ENCODE measurements around the gene SYT17.

The SYT17 gene

DNA sequence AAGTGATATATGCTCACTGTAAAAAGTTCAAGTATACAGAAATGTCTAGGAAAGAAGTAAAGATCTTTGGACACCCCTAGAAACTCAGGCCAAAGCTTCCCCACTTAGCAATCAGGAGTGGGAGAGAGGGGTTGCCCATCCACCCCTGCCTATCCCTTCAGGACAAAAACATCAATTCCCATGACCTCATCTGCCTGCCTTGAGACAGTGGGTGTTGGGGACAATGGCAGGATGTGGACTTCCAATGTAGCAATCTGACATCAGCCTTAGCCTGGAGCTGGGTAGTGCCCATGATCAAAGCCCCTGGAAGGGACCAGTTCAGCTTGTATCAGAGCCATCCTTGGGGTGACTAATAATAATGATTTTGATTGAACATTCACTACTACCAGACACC lies 36.2 kb upstream of the SYT17 start:
- Histone ChIP-seq H3K27ac (ENCODE audit: low read depth, low read length) (peak overlapping the region; percentile 88), H3K9me3 (ENCODE audit: control insufficient read depth, insufficient read depth, low read length) (no peaks in the 10 kb centered on the region), H3K4me3 (ENCODE audit: low read depth, low read length) (no peak overlapping the region), H3K27me3 (ENCODE audit: control insufficient read depth, insufficient read depth, low read length) (no peaks in the 10 kb centered on the region), H3K36me3 (ENCODE audit: control insufficient read depth, insufficient read depth, low read length) (no peaks in the 10 kb centered on the region), H3K9ac (ENCODE audit: low read depth, low read length) (no peak overlapping the region), H3K4me1 (ENCODE audit: control insufficient read depth, insufficient read depth, low read length) (peaks cover 17% of the 10 kb centered on the region)

DNA sequence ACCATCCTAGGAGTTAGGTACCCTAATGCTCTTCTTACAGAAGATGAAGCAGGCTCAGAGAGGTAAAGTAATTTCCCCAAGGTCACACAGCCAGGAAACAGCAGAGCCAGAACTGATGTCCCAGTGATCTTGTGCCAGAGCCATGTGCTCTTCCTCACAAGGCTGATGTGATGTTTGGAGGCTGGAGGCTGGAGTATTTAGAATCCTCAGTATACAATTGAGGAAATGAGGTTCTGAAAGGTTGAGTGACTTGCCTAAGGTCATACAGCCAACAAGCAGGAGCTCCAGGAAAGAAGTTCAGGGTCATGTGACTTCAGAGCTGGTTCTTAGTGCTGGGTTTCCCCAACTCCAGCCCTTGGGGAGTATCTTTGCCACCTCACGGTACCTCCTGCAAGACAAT lies 35.8 kb upstream of the SYT17 start:
- H3K9ac ChIP-seq (ENCODE audit: low read depth, low read length), result no peak overlapping the region
- no peaks in the 10 kb centered on the region for H3K36me3 ChIP-seq (ENCODE audit: control insufficient read depth, insufficient read depth, low read length)
- H3K9me3 ChIP-seq (ENCODE audit: control insufficient read depth, insufficient read depth, low read length), result no peaks in the 10 kb centered on the region
- H3K27me3 ChIP-seq (ENCODE audit: control insufficient read depth, insufficient read depth, low read length), result no peaks in the 10 kb centered on the region
- H3K27ac ChIP-seq (ENCODE audit: low read depth, low read length), result no peak overlapping the region
- H3K4me1 ChIP-seq (ENCODE audit: control insufficient read depth, insufficient read depth, low read length), result peaks cover 17% of the 10 kb centered on the region
- H3K4me3 ChIP-seq (ENCODE audit: low read depth, low read length), result no peak overlapping the region

DNA sequence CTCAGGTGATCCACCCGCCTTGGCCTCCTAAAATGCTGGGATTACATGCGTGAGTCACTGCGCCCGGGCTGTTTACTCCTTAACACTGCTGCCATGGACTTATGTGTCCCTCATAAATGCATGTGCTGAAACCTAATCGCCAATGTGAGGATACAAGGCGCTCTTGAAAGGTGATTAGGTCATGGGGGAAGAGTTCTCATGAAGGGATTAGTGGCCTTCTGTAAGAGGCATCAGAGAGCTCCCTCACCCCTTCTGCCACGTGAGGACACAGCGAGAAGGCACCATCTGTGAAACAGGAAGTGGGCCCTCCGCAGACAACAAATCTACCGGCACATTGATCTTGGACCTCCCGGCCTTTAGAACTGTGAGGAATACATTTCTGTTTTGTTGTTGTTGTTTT lies 35.1 kb upstream of the SYT17 start:
- Histone ChIP-seq H3K36me3 (ENCODE audit: control insufficient read depth, insufficient read depth, low read length) (no peaks in the 10 kb centered on the region), H3K4me1 (ENCODE audit: control insufficient read depth, insufficient read depth, low read length) (peaks cover 17% of the 10 kb centered on the region), H3K9ac (ENCODE audit: low read depth, low read length) (no peak overlapping the region), H3K4me3 (ENCODE audit: low read depth, low read length) (no peak overlapping the region), H3K9me3 (ENCODE audit: control insufficient read depth, insufficient read depth, low read length) (no peaks in the 10 kb centered on the region), H3K27ac (ENCODE audit: low read depth, low read length) (no peak overlapping the region), H3K27me3 (ENCODE audit: control insufficient read depth, insufficient read depth, low read length) (no peaks in the 10 kb centered on the region)

DNA sequence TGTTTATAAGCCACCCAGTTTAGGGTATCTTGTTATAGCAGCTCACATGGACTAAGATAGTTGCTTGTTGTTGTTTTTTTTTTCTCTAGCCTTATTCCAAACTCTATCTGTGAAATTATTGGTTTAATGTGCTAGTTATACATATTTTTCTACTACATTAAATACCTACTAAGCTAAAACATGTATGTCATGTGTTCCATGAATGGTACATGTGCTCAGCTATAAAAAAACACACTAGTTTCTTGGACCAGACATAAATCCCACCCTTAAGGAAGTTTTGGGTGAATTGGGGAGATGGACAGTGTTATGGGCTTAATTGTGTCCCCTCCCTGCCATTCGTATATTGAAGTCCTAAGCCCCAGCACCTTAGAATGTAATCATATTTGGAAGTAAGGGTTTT lies 34.4 kb upstream of the SYT17 start:
- H3K9me3 ChIP-seq (ENCODE audit: control insufficient read depth, insufficient read depth, low read length), result no peaks in the 10 kb centered on the region
- H3K36me3 ChIP-seq (ENCODE audit: control insufficient read depth, insufficient read depth, low read length), result no peaks in the 10 kb centered on the region
- no peak overlapping the region for H3K9ac ChIP-seq (ENCODE audit: low read depth, low read length)
- no peak overlapping the region for H3K4me3 ChIP-seq (ENCODE audit: low read depth, low read length)
- peaks cover 15% of the 10 kb centered on the region for H3K4me1 ChIP-seq (ENCODE audit: control insufficient read depth, insufficient read depth, low read length)
- H3K27me3 ChIP-seq (ENCODE audit: control insufficient read depth, insufficient read depth, low read length), result no peaks in the 10 kb centered on the region
- H3K27ac ChIP-seq (ENCODE audit: low read depth, low read length), result no peak overlapping the region

DNA sequence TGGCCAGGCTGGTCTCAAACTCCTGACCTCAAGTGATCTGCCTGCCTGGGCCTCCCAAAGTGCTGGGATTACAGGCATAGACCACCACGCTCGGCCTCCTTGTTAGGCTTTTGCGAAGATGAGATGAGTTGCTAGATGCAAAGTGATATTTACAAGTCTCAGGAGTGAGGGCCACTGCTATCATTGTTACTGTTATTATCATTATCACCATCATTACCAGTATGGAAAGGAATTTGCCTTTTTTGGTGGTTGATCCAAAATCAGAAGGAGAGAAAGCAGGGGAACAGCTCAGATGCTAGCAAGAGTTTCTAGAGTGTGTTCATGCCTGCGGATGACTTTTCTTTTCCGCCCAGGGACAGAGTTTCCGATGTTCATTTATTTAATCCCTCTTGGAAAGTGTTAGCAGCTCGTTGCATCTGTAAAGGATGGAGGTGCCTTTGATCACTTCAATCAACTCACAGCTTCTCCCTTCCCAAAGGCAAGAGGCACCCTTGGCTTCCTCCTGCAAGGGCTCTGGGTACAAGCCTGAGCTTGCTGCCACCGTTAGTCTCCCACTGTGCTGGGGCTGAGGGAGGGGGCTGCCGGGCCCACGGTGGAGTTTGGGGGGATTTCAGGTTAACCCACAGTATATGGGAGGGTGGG lies 32.7 kb upstream of the SYT17 start:
- no peaks in the 10 kb centered on the region for H3K36me3 ChIP-seq (ENCODE audit: control insufficient read depth, insufficient read depth, low read length)
- no peaks in the 10 kb centered on the region for H3K27me3 ChIP-seq (ENCODE audit: control insufficient read depth, insufficient read depth, low read length)
- no peaks in the 10 kb centered on the region for H3K9me3 ChIP-seq (ENCODE audit: control insufficient read depth, insufficient read depth, low read length)
- peaks cover 12% of the 10 kb centered on the region for H3K4me1 ChIP-seq (ENCODE audit: control insufficient read depth, insufficient read depth, low read length)
- no peak overlapping the region for H3K9ac ChIP-seq (ENCODE audit: low read depth, low read length)
- no peak overlapping the region for H3K4me3 ChIP-seq (ENCODE audit: low read depth, low read length)
- H3K27ac ChIP-seq (ENCODE audit: low read depth, low read length), result no peak overlapping the region

DNA sequence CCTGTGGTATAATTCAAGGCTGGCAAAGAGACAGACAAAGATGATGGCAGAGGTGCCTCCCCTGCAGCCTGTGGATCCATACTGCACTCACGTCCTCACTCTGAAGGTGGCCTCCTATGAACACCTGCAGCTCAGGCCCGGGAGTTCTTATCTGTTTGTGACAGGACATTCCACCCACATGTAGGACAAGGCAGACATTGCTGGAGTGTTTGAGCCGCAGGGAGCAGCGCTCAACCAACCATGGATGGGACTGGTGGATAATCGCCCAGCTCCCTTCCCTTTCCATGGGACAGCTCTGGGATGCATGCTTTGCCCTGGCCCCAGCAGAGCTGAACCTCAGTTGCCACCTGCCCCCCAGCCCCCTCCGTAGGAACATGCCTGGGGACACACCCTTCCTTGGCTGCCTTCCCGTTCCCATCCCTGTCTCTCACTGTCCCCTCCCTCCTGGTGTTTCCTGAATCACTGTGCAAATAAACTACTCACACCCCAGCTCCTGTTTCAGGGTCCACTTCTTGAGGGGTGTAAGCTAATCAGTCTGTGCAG lies 32.1 kb upstream of the SYT17 start:
- peaks cover 6% of the 10 kb centered on the region for H3K4me1 ChIP-seq (ENCODE audit: control insufficient read depth, insufficient read depth, low read length)
- no peaks in the 10 kb centered on the region for H3K27me3 ChIP-seq (ENCODE audit: control insufficient read depth, insufficient read depth, low read length)
- H3K27ac ChIP-seq (ENCODE audit: low read depth, low read length), result no peak overlapping the region
- H3K9ac ChIP-seq (ENCODE audit: low read depth, low read length), result no peak overlapping the region
- H3K4me3 ChIP-seq (ENCODE audit: low read depth, low read length), result no peak overlapping the region
- H3K9me3 ChIP-seq (ENCODE audit: control insufficient read depth, insufficient read depth, low read length), result no peaks in the 10 kb centered on the region
- H3K36me3 ChIP-seq (ENCODE audit: control insufficient read depth, insufficient read depth, low read length), result no peaks in the 10 kb centered on the region

DNA sequence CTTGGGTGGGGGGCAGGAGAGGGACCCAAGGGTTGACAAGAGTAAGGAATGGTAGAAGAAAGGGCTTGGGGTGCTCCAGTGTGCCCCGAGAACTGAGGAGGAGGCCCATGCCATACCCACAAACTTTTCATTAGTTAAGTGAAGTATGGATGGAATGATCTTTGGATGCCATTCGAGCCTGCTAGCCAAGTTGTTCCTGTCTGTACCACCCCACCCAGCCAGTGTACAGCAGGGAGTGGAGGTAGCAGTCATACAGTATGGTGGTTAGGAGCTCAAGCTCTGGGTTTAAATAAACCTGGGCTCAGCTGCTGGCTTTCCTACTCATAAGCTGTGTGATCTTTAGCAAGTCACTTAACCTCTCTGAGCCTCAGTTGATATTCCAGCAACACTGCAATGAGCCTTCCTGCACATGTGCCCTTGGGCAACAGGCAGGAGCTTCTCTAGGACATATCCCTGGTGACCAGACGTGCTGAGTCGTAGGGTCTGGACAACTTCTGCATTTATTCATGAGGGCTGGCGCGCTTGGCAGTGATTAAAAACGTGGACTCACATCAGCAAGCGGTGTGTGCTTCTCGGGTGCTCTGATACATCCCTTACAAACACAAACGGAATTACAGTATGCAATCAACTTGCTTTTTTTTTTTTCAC lies 31.4 kb upstream of the SYT17 start:
- Histone ChIP-seq H3K4me3 (ENCODE audit: low read depth, low read length) (no peak overlapping the region), H3K27me3 (ENCODE audit: control insufficient read depth, insufficient read depth, low read length) (no peaks in the 10 kb centered on the region), H3K27ac (ENCODE audit: low read depth, low read length) (no peak overlapping the region), H3K36me3 (ENCODE audit: control insufficient read depth, insufficient read depth, low read length) (no peaks in the 10 kb centered on the region), H3K9me3 (ENCODE audit: control insufficient read depth, insufficient read depth, low read length) (no peaks in the 10 kb centered on the region), H3K9ac (ENCODE audit: low read depth, low read length) (no peak overlapping the region), H3K4me1 (ENCODE audit: control insufficient read depth, insufficient read depth, low read length) (no peaks in the 10 kb centered on the region; the same call in 1 of the 2 replicates)

DNA sequence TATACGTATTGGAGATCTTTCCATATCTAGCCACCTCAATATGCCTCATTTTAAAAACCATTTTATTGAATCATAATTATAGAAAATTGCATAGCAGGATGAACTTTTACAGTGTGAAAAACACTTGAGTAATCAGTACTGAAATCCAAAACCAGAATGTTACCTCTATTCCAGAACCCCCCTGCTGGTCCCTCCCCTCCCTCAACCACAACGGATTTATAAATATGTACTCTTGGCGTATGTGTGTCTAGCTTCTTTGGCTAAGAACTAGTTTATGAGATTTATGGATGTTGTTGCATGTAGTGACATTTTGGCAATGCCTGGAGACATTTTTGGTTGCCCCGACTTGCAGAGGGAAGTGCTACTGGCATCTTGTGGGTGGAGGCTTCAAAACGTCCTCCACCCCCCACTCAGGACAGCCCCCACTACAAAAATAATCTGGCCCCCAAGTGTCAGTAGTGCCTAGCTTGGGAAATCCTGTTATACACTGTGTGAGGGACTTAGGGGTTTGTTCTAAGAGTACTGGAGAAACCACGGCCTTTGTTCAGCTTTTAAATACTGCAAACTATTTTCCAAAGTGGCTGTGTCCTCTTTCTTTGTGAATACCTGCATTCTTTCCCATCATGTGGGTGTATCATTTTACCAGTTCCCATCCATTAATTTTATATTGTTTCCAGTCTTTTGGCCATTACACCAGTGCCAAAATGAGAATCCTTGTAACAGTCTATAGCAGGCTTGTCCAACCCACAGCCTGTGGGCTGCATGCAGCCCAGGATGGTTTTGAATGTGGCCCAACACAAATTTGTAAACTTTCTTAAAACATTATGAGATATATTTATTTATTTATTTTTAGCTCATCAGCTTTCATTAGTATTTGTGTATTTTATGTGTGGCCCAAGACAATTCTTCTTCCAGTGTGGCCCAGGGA lies 30.6 kb upstream of the SYT17 start:
- H3K9me3 ChIP-seq (ENCODE audit: control insufficient read depth, insufficient read depth, low read length), result no peaks in the 10 kb centered on the region
- no peak overlapping the region for H3K27ac ChIP-seq (ENCODE audit: low read depth, low read length)
- no peak overlapping the region for H3K9ac ChIP-seq (ENCODE audit: low read depth, low read length)
- H3K27me3 ChIP-seq (ENCODE audit: control insufficient read depth, insufficient read depth, low read length), result no peaks in the 10 kb centered on the region
- no peaks in the 10 kb centered on the region for H3K36me3 ChIP-seq (ENCODE audit: control insufficient read depth, insufficient read depth, low read length)
- no peak overlapping the region for H3K4me3 ChIP-seq (ENCODE audit: low read depth, low read length)
- H3K4me1 ChIP-seq (ENCODE audit: control insufficient read depth, insufficient read depth, low read length), result no peaks in the 10 kb centered on the region; the same call in 1 of the 2 replicates

DNA sequence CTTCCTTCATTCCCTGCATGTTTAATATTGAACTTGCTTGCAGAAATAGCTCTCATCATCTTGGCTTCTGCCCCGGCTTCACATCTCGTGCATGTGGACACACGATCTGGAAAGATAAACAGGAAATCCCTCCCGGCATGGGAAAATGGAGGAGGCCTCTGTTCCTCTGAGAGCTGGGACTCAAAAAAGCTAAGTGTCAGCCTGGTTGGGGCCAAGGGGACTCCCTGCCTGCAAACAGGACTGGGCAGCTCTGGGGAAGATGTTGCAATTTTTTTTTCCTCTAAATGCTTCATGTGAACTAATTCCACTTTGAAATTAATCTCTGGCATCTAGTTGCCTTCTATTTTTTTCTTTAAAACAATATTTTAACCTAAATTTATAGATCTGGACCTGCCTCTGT lies 29.4 kb upstream of the SYT17 start:
- Histone ChIP-seq H3K27ac (ENCODE audit: low read depth, low read length) (no peak overlapping the region), H3K4me1 (ENCODE audit: control insufficient read depth, insufficient read depth, low read length) (no peaks in the 10 kb centered on the region; the same call in 1 of the 2 replicates), H3K36me3 (ENCODE audit: control insufficient read depth, insufficient read depth, low read length) (no peaks in the 10 kb centered on the region), H3K9me3 (ENCODE audit: control insufficient read depth, insufficient read depth, low read length) (no peaks in the 10 kb centered on the region), H3K4me3 (ENCODE audit: low read depth, low read length) (no peak overlapping the region), H3K9ac (ENCODE audit: low read depth, low read length) (no peak overlapping the region), H3K27me3 (ENCODE audit: control insufficient read depth, insufficient read depth, low read length) (no peaks in the 10 kb centered on the region)

DNA sequence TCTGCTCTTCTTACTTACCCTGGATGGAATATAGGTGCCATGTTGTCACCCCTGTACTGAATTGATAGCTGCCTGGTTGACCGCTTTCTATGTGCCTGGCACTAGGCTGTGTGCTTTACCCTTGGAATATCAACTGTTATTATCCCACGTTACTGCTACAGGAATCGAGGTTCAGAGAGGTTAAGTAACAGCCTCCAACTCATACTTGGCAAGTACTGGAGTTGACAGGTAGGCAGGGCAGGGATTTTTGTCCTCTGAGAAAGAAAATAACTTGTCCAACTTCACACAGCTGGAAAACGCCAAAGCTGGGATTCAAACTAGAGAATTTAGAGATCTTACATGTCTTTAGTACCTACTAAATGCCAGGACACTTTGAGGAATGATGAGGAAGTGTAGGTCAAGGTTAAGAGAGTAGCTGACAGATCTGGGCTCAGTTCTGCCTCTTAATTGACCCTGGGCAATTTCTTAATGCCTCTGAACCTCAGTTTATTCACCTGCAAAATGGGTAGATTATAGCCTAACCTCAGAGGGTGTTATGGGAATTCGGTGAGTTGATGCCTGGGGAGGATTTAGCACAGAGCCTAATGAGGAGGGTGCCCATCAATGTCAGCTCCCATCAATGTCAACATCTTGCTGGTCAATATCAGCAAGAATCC lies 28.5 kb upstream of the SYT17 start:
- no peak overlapping the region for H3K9ac ChIP-seq (ENCODE audit: low read depth, low read length)
- H3K27ac ChIP-seq (ENCODE audit: low read depth, low read length), result no peak overlapping the region
- no peaks in the 10 kb centered on the region for H3K36me3 ChIP-seq (ENCODE audit: control insufficient read depth, insufficient read depth, low read length)
- no peaks in the 10 kb centered on the region for H3K9me3 ChIP-seq (ENCODE audit: control insufficient read depth, insufficient read depth, low read length)
- H3K27me3 ChIP-seq (ENCODE audit: control insufficient read depth, insufficient read depth, low read length), result no peaks in the 10 kb centered on the region
- H3K4me1 ChIP-seq (ENCODE audit: control insufficient read depth, insufficient read depth, low read length), result no peaks in the 10 kb centered on the region; the same call in 1 of the 2 replicates
- H3K4me3 ChIP-seq (ENCODE audit: low read depth, low read length), result no peak overlapping the region
